Measurements from ENCODE around the gene ATP6V1G1.
"Not testable (repeated sequence)": the region's sequence is repeated elsewhere in the genome, so short reads cannot be mapped to it uniquely, and the experiment has no call there.

Gene ATP6V1G1, protein sequence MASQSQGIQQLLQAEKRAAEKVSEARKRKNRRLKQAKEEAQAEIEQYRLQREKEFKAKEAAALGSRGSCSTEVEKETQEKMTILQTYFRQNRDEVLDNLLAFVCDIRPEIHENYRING

GRCh38 chr9:114587345-114588202 is at the start of gene ATP6V1G1:
TSS of gene ATP6V1G1 (plus strand) at chr9:114587769. CDS start at chr9:114587839, 70 bp downstream.
- peak; percentile 89 for DNase-seq

- DNase-seq = no peak
These were observed 49.3 kb upstream of the ATP6V1G1 start for GRCh38 chr9:114538241-114538640.

- DNase-seq = no peak
These were observed 47.7 kb upstream of the ATP6V1G1 start for GRCh38 chr9:114539701-114540380.

- no peak for DNase-seq
These were observed 42.5 kb upstream of the ATP6V1G1 start for GRCh38 chr9:114545055-114545454.

GRCh38 chr9:114546851-114547250 is 40.7 kb upstream of the ATP6V1G1 start:
- DNase-seq = no peak

DNA sequence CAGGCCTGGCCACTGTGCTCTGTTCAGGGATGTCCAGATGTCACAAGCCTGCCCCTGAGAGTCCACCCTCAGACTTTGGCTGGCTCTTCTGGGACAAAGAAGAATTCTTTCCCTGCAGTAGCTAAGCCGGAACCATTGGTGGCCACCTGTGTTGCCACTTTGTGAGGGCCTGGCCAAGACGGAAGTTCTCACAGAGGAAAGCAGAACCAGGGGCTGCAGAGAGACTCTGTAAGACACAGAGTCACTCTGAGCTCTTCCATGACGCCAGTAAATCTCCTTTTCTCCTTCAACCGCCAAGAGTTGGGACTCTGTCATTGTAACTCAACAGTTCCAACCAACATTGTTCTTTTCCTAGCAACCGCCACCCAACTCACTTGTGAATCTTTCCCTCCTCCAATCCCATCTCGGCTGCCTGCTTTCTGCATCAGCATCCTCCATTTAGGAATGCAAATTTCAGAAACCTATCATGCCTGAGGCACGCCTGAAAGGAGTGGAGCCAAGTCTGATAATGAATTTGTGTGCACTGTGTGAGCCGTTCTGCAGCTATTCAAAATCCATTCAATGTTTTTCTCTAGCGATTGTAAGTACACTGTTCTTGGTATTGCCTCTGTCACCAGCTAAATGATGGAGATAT is 37.8 kb upstream of the ATP6V1G1 start:
- DNase-seq = no peak

GRCh38 chr9:114551750-114552685 is 35.6 kb upstream of the ATP6V1G1 start:
- no peak for DNase-seq

- DNase-seq = no peak
These were observed 34.9 kb upstream of the ATP6V1G1 start for GRCh38 chr9:114552706-114553105.

- DNase-seq = no peak
These were observed 34.4 kb upstream of the ATP6V1G1 start for GRCh38 chr9:114553202-114553601.

DNA sequence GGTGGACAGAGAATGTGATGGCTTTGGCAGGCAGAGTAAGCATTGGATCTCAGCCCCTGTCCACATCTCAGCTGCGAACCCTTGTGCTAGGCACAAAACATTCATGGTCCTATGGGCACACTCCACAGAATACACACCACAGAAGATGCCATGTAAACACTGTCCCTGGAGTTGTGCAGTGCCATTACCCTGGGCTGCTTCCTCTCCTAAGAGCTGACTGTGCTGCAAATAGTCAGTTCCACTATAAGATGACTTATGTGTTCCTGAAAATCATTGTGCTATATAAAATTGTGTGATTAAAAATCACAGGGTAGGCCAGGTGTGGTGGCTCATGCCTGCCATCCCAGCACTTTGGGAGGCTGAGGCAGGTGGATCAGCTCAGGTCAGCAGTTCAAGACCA is 31.9 kb upstream of the ATP6V1G1 start:
- DNase-seq = no peak

GRCh38 chr9:114558027-114558675 is 29.4 kb upstream of the ATP6V1G1 start:
- DNase-seq = no peak

GRCh38 chr9:114559830-114560513 is 27.6 kb upstream of the ATP6V1G1 start:
- no peak for DNase-seq

GRCh38 chr9:114560956-114561355 is 26.6 kb upstream of the ATP6V1G1 start:
- DNase-seq = no peak

- no peak for DNase-seq
These were observed 25.8 kb upstream of the ATP6V1G1 start for GRCh38 chr9:114561771-114562170.

DNA sequence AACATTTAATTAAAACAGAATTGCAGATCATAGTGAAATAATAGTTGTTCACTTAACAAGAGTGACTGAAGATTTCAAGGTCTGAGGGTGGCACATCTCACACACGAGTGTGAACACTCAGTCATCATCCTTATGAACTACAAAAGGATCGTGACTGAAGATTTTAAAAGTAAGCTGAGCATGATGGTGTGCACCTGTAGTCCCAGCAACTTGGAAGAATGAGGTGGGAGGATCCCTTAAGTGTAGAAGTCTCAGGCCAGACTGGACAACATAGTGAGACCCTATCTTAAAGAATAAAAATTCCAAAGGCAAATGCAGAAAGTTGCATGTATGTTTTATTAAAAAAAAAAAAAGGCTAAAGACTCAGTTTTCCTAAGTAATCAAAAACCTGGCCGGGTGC is 22.4 kb upstream of the ATP6V1G1 start:
- no peak for DNase-seq

DNA sequence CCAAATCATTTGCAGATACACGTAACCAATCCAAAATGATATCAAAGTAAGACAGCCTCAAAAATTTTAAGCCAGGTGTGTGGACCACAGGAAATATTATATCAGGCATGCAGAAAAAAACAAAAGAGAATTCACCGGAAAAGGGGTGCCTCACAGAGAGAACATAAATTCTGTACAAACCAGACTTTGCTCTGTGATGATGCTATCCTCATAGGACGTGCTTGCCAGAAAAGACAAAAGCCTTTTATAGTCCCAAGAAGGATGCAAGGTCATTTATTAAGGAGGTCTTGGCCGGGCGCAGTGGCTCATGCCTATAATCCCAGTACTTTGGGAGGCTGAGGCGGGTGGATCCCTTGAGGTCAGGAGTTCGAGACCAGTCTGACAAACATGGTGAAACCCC is 16.8 kb upstream of the ATP6V1G1 start:
- no peak for DNase-seq

DNA sequence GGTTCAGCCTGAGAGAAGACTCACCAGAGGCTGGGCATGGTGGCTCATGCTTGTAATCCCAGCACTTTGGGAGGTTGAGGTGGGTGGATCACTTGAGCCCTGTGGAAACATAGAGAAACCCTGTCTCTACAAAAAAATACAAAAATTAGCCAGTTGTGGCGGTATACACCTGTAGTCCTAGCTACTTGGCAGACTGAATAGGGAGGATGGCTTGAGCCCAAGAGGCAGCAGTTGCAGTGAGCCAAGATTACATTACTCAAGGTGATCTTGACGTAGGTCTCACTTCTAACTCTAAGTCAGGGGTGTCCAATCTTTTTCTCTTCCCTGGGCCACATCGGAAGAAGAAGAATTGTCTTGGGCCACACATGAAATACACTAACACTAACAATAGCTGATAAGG is 16.2 kb upstream of the ATP6V1G1 start:
- DNase-seq = no peak

DNA sequence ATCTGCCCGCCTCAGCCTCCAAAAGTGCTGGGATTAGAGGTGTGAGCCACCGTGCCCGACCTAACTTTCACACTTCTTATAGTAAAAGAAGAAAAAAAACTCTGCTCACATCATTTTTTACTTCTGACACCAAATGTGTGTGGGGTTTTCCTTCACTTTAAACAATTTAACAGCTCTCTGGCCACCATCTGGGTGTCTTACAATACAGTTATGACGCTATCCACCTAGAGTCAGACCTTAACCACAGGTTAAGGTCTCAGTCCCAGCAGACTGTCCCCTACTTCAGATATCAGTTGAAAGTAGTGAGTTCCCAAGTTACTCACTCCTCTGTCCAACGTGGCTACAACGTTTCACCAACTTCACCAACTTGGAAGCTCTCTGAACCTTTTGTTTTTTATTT is 15.4 kb upstream of the ATP6V1G1 start:
- no peak for DNase-seq

DNA sequence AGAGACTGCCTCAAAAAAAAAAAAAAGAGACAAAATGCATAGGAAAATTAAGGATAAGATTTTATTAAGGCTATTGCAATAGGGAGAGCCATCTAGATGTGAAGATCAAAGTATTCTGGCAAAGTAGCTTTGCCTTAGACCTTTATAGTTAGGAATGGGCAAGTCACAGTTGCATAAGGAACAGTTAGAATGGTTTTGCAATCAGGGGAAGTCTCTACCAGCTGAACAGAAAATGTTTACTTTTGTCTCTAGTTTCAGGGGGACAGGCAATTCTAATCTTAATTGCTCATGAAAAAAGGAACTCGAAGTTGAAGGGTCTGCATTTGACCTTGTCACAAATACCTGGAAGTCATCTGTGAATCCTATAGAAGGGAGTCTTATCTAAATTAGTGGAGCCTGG is 13.1 kb upstream of the ATP6V1G1 start:
- no peak for DNase-seq

DNA sequence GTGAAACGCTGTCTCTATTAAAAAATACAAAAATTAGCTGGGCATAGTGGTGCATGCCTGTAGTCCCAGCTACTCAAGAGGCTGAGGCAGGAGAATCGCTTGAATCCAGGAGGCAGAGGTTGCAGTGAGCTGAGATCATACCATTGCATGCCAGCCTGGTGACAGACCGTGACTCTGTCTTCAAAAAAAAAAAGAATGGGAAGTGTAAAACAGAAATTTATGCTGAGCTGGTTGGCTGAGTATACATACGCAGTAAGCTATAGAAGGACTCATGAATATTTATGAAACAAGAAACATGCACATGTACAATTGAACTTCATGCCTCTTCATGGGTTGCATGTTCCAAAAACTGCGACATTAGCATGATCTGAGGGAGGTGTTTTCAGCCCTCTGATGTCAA is 10.8 kb upstream of the ATP6V1G1 start:
- DNase-seq = not testable (repeated sequence)

DNA sequence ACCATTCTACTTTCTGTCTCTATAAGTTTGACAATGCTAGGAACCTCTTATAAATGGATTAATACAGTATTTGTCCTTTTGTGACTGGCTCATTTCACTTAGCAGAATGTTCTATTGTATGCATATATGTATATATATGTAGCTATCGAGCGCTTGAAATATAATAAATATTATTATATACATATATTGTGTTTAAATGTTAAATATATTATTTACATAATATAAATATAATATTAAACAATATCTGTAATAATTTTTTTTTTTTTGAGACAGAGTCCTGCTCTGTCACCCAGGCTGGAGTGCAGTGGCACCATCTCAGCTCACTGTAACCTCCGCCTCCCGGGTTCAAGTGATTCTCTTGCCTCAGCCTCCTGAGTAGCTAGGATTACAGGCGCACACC is 9.4 kb upstream of the ATP6V1G1 start:
- not testable (repeated sequence) for DNase-seq
